Measurements from ENCODE around the gene VAPA.

The VAPA gene

GRCh38 chr18:9994026-9994570, 80.3 kb downstream of the VAPA start:
- Histone ChIP-seq H4K20me1 (no peaks in the 10 kb centered on the region), H3K9ac (no peak overlapping the region), H3K4me2 (no peak overlapping the region), H3K9me3 (peaks cover 23% of the 10 kb centered on the region), H3K4me3 (no peak overlapping the region), H3K36me3 (peaks cover 5% of the 10 kb centered on the region; the same call in 1 of the 2 replicates), H3K4me1 (peaks cover 16% of the 10 kb centered on the region), H3K27ac (no peak overlapping the region), H3K27me3 (no peaks in the 10 kb centered on the region)
- TF ChIP-seq Cebpa-rat (IDR thresholded peaks at IDR 0.05), result no peak

GRCh38 chr18:9994701-9995235, 81.0 kb downstream of the VAPA start:
- Histone ChIP-seq H3K9me3 (peaks cover 27% of the 10 kb centered on the region), H3K9ac (no peak overlapping the region), H3K4me1 (peaks cover 9% of the 10 kb centered on the region), H3K27me3 (no peaks in the 10 kb centered on the region), H3K4me2 (no peak overlapping the region), H3K4me3 (no peak overlapping the region), H4K20me1 (no peaks in the 10 kb centered on the region), H3K36me3 (peaks cover 5% of the 10 kb centered on the region; the same call in 1 of the 2 replicates), H3K27ac (no peak overlapping the region)
- TF ChIP-seq Cebpa-rat (IDR thresholded peaks at IDR 0.05), result no peak

- Histone ChIP-seq H3K27me3 (no peaks in the 10 kb centered on the region), H3K4me2 (no peak overlapping the region), H3K27ac (no peak overlapping the region), H3K9ac (no peak overlapping the region), H3K4me1 (0 out of 2 replicates have a peak, but pooled peaks cover under 1% of the 10 kb centered on the region), H3K36me3 (peaks cover 5% of the 10 kb centered on the region; the same call in 1 of the 2 replicates), H3K9me3 (peaks cover 35% of the 10 kb centered on the region), H3K4me3 (no peak overlapping the region), H4K20me1 (no peaks in the 10 kb centered on the region)
- TF ChIP-seq Cebpa-rat (IDR thresholded peaks at IDR 0.05), result no peak
Observed at GRCh38 chr18:9995631-9996030, 81.8 kb downstream of the VAPA start.

GRCh38 chr18:9996094-9996493, 82.3 kb downstream of the VAPA start:
- Histone ChIP-seq H3K9me3 (peaks cover 40% of the 10 kb centered on the region), H4K20me1 (no peaks in the 10 kb centered on the region), H3K36me3 (peaks cover 5% of the 10 kb centered on the region; the same call in 1 of the 2 replicates), H3K9ac (no peak overlapping the region), H3K27ac (no peak overlapping the region), H3K4me2 (no peak overlapping the region), H3K4me3 (no peak overlapping the region), H3K4me1 (no peaks in the 10 kb centered on the region), H3K27me3 (no peaks in the 10 kb centered on the region)
- no peak for TF ChIP-seq Cebpa-rat (IDR thresholded peaks at IDR 0.05)

GRCh38 chr18:9997711-9998110, 83.9 kb downstream of the VAPA start:
- Histone ChIP-seq H3K4me3 (0 out of 2 replicates have a peak overlapping the region, but pooled peaks have one; percentile 6), H3K4me1 (peaks cover 9% of the 10 kb centered on the region), H3K4me2 (no peak overlapping the region), H3K27me3 (no peaks in the 10 kb centered on the region), H3K36me3 (peaks cover 5% of the 10 kb centered on the region; the same call in 1 of the 2 replicates), H3K9me3 (peaks cover 40% of the 10 kb centered on the region), H3K27ac (no peak overlapping the region), H4K20me1 (no peaks in the 10 kb centered on the region), H3K9ac (no peak overlapping the region)
- TF ChIP-seq Cebpa-rat (IDR thresholded peaks at IDR 0.05), result no peak

- Histone ChIP-seq H3K9me3 (peaks cover 40% of the 10 kb centered on the region), H3K4me3 (no peak overlapping the region), H3K4me2 (no peak overlapping the region), H3K27ac (no peak overlapping the region), H3K36me3 (peaks cover 5% of the 10 kb centered on the region; the same call in 1 of the 2 replicates), H3K27me3 (no peaks in the 10 kb centered on the region), H3K9ac (no peak overlapping the region), H3K4me1 (peaks cover 9% of the 10 kb centered on the region), H4K20me1 (no peaks in the 10 kb centered on the region)
- TF ChIP-seq Cebpa-rat (IDR thresholded peaks at IDR 0.05), result no peak
Observed at GRCh38 chr18:9998330-9998729, 84.5 kb downstream of the VAPA start.

- peaks cover 5% of the 10 kb centered on the region; the same call in 1 of the 2 replicates for H3K36me3 ChIP-seq
- H3K9ac ChIP-seq, result no peak overlapping the region
- peaks cover 19% of the 10 kb centered on the region for H3K4me1 ChIP-seq
- H3K27ac ChIP-seq, result no peak overlapping the region; the same call in 1 of the 2 replicates
- H4K20me1 ChIP-seq, result no peaks in the 10 kb centered on the region
- no peak for TF ChIP-seq Cebpa-rat (IDR thresholded peaks at IDR 0.05)
- H3K9me3 ChIP-seq, result peaks cover 34% of the 10 kb centered on the region
- peak overlapping the region; percentile 47 for H3K4me2 ChIP-seq
- H3K4me3 ChIP-seq, result no peak overlapping the region
- H3K27me3 ChIP-seq, result no peaks in the 10 kb centered on the region
Observed at GRCh38 chr18:10002280-10002679, 88.5 kb downstream of the VAPA start.

- no peak overlapping the region for H3K9ac ChIP-seq
- H3K9me3 ChIP-seq, result peaks cover 24% of the 10 kb centered on the region
- H3K27me3 ChIP-seq, result no peaks in the 10 kb centered on the region
- no peak overlapping the region for H3K4me3 ChIP-seq
- TF ChIP-seq Cebpa-rat (IDR thresholded peaks at IDR 0.05), result no peak
- no peaks in the 10 kb centered on the region for H4K20me1 ChIP-seq
- peaks cover 19% of the 10 kb centered on the region for H3K4me1 ChIP-seq
- no peak overlapping the region for H3K27ac ChIP-seq
- H3K4me2 ChIP-seq, result no peak overlapping the region
- H3K36me3 ChIP-seq, result no peaks in the 10 kb centered on the region
Observed at GRCh38 chr18:10003281-10003680, 89.5 kb downstream of the VAPA start.

GRCh38 chr18:10003866-10004265, 90.0 kb downstream of the VAPA start:
- Histone ChIP-seq H3K27me3 (no peaks in the 10 kb centered on the region), H3K4me3 (no peak overlapping the region), H3K27ac (0 out of 2 replicates have a peak overlapping the region, but pooled peaks have one; percentile 10), H3K4me2 (no peak overlapping the region), H3K9me3 (peaks cover 18% of the 10 kb centered on the region), H4K20me1 (no peaks in the 10 kb centered on the region), H3K9ac (no peak overlapping the region), H3K4me1 (peaks cover 19% of the 10 kb centered on the region), H3K36me3 (no peaks in the 10 kb centered on the region)
- no peak for TF ChIP-seq Cebpa-rat (IDR thresholded peaks at IDR 0.05)

- no peak for TF ChIP-seq Cebpa-rat (IDR thresholded peaks at IDR 0.05)
- Histone ChIP-seq H3K36me3 (no peaks in the 10 kb centered on the region), H3K4me3 (no peak overlapping the region), H3K27ac (no peak overlapping the region), H3K9ac (no peak overlapping the region), H3K9me3 (peaks cover 6% of the 10 kb centered on the region; the same call in 1 of the 2 replicates), H3K4me1 (peaks cover 30% of the 10 kb centered on the region), H3K27me3 (no peaks in the 10 kb centered on the region), H3K4me2 (peak overlapping the region; percentile 9; the same call in 1 of the 2 replicates), H4K20me1 (no peaks in the 10 kb centered on the region)
Observed at GRCh38 chr18:10006311-10006893, 92.6 kb downstream of the VAPA start.

All from BLaER1 (cell line).